Stimulated activated CD4-positive, alpha-beta T cell treated with anti-CD3 and anti-CD28 coated beads, Interleukin-15, amount 100 ng/mL, for 1 hour (primary cell): ENCODE results near the gene UBA7.
A peak's percentile ranks its signal among the peaks of the same experiment; 100 is the strongest.
"Not testable (repeated sequence)": the region's sequence is repeated elsewhere in the genome, so short reads cannot be mapped to it uniquely, and the experiment has no call there.

ENCODE experiments used
- DNase-seq, 2 donors: peaks; one replicate each; pipeline ENCODE4 v3.0.0-alpha.2; 2020; ENCODE audit warnings: low read depth in 1 of 2, low spot score in 1 of 2

Gene UBA7

DNA sequence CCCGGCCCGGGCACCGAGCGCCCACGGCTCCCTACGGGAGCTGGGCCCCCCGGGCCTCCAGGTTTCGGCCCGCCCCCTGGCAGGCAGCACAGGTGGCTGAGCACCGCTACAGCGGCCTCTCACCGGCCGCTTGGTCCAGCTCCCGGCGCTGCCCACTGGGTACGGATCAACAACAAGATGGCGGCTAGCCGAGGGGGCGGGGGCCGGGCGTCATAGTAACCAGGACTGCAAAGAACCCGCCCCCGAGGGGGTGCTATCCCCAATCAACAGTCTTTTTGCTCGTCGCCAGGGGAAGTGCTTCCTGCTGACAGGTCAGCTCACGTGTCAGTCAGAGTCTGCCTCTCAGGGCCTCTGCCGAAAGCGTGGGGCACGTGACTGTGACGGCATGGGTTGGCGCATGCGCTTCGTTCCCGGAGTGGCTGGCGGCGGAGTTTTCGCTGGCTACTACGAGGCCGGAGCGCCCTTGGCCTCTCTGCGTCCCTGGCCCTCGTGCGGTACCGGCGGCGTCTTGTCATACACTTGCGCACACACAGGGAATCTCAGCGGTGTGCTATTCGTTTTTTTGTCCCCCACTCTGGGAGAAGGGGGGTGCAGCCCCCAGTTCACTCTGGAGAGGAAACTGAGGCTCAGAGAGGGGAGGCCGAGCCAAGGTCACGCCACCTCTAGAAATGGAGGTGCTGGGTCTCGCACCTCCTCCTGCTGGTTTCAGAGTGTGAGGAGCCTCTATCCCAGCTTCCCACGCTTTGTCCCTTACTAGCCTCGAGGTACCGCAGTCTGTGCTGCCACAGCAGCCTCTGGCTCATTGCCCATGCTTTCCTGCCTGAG, 27.2 kb downstream of the UBA7 start, which contains the start of gene IP6K1:
TSS of gene IP6K1 (minus strand) at position 186 of the 825 bp plus-strand sequence. CDS start 38,502 bp downstream, outside the sequence.
- peak; percentile 97 to 99 for DNase-seq

DNA sequence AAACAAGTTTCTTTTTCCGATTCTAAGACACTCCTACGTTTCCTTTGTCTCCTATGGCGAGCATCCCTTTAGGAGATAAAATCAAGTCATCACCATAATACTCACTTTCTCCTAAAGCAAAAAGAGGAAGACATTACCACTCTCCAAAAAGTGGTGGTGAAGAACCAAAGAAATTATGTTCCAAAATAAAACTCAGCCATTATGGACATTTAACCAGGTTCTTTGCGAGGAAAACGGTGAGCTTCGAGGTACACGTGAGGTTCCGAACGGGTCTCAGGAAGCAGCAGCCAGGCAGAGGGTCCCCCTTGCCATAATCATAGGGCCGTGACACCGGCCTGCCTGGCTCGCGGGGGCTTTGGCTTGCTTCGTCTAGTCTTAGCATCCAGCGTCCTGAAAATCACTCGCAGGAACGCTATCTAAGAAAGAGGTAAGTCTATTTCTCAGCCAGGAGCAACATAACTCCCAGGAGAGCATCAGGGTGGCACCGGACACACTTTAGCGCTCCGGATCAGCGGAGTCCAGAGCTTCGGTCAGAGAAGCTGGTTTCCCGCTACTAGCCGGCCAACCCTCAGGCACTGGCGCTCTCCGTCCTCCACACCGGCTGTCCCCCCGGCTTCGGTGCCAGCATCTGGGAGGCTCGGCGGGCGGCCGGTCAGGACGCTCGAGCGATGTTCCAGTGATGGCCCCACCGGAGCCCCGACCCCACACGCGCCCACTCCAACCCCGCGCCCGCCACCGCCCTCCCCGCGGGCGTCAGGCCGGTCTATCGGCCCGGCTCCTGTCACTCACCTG, 28.0 kb downstream of the UBA7 start:
- DNase-seq = no peak

DNA sequence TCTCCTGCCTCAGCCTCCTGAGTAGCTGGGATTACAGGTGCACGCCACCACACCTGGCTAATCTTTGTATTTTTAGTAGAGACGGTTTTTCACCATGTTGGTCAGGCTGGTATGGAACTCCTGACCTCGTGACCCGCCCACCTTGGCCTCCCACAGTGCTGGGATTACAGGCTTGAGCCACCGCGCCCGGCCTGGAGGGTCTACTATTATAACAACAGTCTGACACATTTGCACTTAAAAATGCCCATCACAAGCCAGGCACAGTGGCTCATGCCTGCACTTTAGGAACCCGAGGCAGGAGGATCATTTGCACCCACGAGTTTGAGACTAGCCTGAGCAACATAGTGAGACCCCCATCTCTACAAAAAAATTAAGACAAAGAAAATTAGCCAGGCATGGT, 31.5 kb downstream of the UBA7 start:
- not testable (repeated sequence) for DNase-seq

DNA sequence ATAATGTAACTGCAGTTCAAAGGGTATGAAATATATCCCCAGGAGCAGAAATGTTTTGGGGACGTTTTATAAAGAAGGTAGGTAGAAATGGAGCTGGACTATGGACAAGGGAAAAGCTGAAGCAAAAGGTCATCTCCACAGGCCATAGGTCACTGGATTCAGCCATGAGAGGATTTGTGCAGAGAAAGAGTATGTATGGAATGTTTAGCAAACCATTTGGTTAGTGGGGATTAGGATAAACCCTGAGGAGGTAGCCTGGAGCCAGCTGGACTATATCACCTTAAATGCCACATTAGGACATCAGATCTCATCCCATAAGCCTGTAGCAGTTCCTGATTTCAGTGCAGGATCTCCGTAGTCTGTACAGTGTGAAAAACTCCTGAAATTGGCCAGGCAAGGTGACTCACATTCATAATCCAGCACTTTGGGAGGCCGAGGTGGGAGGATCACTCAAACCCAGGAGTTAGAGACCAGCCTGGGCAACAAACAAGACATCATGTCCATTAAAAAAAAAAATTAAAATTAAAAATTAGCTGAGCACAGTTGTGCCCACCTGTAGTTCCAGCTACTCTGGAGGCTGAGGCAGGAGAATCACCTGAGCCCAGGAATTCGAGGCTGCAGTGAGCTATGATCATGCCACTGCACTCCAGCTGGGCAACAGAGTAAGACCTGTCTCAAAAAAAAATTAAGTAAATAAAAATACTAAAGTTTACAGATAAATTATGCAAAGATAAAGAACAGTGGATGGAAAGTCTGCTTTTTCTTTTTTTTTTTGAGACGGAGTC, 32.1 kb downstream of the UBA7 start:
- no peak for DNase-seq

DNA sequence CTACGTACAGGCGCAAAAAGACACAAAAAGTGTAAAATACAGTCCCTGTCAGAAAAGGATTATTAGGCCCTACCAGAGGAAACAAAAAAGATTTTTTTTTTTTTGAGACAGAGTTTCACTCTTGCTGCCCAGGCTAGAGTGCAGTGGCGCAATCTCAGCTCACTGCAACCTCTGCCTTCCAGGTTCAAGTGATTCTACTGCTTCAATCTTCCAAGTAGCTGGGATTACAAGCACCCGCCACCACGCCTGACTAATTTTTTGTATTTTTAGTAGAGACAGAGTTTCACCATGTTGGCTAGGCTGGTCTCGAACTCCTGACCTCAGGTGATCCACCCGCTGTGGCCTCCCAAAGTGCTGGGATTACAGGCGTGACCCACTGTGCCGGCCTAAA, 32.8 kb downstream of the UBA7 start:
- not testable (repeated sequence) for DNase-seq

DNA sequence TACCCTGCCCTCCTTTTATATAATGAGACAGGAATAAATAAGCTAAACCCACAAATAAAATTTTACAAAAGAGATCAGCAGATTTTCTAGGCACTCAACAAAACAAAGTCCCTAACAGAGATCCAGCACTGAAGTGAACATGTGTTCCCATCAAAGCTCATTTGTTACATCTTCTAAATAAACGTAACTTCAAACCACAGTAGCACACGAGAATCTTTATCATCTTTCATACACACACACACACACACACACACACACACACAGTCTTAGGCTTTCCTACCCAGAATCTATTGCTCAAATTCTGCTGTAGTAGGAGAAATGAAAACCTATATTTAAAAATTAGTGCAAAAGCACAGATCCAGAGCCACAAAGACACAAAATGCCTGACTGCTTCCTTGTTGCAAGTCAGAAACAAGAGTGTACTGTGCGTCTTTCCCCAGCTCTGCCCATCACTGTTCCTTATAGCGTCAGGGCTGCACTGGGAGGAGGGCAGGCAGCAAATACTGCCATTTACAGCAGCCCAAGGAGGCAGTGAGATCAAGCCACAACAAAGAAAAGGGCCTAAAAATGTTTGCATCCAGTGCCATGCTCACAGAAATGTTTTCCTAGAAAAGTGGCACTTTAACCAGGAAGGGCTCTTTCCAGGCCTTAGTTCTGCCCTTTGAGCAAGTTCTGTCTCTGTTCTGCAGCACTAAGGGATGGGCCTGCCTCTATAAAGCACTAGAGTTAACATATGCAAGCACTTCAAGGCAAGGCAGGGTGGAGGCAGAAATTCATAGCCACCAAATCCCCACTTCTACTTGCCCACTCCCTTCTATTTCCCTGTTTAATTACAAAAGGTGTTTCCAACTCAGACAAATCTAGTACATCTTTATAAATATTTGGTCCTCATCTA, 33.4 kb downstream of the UBA7 start:
- DNase-seq = no peak

DNA sequence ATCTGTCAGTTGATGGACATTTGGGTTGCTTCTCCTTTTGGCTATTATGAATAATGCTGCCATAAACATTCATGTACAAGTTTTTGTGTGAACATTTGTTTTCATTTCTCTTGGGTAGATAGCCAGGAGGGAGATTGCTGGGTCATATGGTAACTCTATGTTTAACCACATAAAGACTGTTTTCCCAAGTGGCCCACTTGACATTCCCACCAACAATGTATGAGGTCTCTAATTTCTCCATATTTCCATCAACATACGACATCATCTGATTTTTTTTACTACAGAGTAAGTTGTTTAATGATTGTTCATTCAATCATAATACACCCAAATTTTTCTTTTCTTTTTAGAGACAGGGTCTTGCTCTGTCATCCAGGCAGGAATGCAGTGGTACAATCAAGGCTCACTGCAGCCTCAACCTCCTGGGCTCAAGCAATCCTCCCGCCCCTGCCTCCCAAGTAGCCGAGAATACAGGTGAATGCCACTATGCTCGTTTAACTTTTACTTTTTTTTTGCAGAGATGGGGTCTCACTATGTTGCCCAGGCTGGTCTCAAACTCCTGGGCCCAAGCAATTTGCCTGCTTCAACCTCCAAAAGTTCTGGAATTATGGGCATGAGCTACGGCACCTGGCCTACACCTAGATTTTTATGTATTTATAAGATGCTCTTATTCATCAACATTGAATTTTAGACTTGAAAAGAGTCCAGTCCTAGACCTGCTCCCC, 34.2 kb downstream of the UBA7 start:
- DNase-seq = no peak

DNA sequence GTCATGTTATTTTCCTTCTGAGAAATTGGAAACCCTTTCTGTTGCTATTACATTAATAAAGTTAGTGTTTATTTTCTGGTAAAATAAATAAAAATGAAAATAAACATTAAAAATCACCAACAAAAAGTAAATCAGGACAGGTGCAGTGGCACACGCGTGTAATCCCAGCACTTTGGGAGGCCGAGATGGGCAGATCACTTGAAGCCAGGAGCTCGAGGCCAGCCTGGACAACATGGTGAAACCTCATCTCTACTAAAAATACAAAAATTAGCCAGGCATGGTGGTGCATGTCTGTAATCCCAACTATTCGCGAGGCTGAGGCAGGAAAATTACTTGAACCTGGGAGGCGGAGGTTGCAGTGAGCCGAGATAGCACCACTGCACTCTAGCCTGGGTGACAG, 37.7 kb downstream of the UBA7 start:
- not testable (repeated sequence) for DNase-seq

DNA sequence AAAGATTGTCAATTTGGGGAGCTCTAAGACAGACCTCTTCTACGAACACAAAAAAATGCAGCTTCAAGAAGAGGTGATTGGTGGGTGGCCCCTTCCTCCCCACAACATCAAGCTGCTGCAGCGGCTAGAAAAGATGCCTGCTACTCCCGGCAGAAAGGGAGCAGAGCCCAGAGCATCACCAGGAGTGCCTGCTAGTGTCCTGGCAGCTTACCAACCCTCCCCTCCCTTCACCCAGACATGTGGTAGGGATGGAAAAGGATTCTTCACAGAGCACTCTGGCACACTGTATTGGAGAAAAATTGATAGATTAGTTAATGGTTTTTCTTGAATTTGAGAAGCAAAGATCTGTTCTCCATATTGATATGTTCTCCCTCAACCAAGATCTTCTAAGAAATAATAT, 38.2 kb downstream of the UBA7 start:
- no peak for DNase-seq

DNA sequence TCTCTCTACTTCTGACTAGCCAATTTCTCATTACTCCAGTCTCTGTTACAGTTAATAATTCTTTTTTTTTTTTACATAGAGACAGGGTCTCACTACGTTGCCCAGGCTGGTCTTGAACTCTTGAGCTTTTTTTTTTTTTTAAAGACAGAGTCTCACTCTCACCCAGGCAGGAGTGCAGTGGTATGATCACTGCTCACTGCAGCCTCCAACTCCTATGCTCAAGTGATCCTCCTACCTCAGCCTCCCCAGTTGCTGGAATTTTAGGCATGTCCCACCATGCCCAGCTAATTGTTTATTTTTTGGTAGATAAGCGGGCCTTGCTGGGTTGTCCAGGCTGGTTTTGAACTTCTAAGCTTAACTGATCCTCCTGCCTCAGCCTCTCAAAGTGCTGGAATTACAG, 41.0 kb downstream of the UBA7 start:
- no peak for DNase-seq

DNA sequence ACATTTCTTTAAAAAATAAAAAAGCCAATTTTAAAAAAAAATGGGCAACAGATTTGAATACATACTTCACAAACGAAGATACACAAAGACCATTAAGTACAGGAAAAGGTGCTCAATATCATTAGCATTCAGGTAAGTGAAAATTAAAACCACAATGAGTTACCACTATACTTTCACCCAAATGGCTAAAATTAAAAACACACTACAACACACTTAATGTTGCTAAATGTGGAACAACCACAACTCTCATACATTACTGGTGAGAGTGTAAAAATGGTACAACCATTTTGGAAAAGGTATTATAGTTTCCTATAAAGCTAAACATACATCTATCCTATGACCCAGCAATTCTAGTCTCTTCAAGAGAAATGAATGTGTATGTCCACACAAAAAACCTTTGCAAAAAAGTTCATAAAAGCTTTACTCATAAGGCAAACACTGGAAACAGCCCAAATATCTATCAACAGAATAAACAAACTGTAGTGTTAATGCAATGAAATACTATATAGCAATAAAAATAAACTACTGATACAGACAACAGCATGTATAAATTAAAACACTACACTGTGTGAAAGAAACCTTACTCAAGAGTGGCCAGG, 42.3 kb downstream of the UBA7 start:
- no peak for DNase-seq

DNA sequence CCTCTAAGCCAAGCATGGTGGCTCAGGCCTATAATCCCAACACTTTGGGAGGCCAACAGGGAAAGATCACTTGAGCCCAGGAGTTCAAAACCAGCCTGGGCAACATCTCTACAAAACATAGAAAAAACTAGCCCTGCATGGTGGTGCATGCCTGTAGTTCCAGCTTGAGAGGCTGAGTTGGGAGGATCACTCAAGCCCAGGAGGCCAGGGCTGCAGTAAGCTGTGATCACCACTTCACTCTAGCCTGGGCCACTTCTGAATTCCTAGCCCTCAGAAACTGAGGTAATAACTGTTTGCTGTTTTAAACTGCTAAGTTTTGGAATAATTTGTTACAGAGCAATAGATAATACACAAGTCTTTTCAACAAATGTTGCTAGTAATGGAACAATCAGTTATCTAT, 43.8 kb downstream of the UBA7 start:
- no peak for DNase-seq

DNA sequence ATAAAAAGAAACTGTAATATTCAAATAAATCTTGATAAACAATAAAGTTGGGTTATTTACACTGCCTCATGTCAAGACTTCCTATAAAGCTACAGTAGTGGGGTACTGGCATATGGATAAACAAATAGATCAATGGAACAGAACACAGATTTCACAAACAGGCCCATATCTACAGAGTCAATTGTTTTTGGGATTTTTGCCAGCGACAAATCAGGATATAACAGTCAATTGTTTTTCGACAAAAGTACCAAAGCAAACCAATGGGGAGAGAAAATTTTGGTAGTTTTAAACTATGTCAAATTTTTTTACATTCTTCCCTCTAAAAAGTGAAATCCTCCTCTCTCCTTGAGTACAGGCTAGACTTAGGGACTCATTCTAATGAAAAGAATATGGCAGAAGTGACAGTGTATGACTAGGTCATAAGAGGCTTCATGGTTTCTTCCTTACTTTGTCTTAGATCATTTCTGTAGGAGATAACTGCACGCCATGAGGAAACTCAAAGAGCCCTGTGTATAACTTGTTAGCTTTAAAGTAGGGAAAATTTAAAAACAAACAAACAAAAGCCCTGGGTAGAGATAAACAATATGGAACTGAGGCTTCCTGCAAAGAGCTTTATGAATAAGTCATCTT, 44.4 kb downstream of the UBA7 start:
- DNase-seq = no peak

DNA sequence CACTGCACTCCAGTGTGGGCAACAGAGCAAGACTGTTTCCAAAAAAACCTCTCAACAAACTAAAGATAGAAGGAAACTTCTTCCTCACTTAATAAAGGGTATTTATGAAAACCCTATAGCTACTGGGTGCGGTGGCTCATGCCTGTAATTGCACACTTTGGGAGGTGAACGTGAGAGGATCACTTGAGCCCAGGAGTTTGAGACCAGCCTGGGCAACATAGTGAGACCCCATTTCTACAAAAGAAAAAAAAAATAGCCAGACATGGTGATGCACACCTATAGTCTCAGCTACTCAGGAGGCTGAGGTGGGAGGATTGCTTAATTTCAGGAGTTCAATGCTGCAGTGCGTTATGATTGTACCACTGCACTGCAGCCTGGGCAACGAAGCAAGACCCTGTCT, 49.8 kb downstream of the UBA7 start:
- no peak for DNase-seq

DNA sequence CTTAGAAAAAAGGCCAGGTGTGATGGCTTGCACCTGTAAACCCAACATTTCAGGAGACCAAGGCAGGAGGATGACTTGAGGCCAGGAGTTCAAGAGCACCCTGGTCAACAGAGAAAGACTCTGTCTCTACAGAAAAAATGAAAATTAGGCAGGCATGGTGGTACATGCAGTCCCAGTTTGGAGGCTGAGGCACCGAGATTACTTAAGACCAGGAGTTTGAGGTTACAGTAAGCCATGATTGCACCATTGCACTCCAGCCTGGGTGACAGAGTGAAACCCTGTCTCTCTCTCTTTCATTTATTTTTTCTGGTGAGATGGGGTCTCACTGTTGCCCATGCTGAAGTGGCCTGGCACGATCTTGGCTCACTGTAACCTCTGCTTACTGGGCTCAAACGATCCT, 52.1 kb downstream of the UBA7 start:
- DNase-seq = no peak

DNA sequence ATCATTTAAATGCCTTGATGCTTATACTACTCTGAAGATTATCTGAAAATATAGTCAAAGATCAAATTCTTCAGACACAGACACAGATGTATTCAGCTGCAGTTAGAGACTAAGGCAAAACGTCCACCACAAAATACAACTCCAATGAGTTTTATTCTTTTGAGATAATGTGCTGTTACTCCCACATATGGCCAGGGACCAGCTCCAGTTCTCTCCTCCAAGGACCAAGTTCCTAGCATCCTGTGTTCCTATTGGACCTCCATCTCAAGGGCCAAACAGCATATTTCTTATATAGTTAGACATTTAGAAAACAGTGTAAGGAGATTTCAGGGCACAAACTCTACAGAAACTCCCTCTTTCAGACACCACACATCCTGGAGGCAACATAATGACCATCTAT, 54.5 kb downstream of the UBA7 start:
- no peak for DNase-seq

DNA sequence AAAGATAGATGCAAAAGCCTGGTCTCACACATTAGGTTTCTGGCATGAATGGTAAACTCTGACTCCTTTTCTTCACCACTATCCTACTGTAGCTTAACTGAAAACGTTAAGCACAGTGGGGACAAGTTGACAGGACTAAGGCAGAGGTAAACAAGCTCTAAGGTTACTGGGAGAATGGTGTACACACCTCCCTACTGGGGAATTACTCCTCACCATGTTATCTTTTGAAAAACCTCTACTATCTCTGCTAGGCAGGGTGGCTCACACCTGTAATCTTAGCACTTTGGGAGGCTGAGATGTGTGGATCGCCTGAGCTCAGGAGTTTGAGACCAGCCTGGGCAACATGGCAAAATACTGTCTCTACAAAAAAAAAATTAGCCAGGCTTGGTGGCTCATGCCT, 56.6 kb downstream of the UBA7 start:
- DNase-seq = no peak

DNA sequence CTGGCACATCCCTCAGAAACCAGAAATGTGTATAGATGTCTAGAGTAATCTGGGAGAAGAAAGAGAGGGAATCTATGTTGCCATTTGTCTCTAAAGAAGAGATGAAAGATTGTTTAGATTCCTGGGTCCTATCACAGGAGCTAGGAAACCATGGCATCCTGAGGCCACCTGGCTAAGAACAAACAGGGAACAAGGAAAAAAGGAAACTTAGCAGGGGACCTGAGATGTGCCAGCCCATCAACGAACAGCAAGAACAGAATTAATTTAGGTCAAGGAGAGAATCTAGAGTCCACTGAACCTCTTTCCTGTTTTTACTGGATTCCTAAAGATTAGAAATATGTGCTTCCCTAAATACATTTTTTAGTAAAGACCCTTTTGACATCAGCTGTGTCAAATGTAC, 57.7 kb downstream of the UBA7 start:
- DNase-seq = no peak
